LNCAP (cell line): Measurements from ENCODE around the gene TMEM9.

Experiments used
- TF ChIP-seq, protein P1 (sequence below): fragments of 450-650 bp; IDR thresholded peaks from 2 replicates; pipeline ENCODE4 v1.5.1; 2017; ENCODE audit warnings: mild to moderate bottlenecking

Gene TMEM9

DNA sequence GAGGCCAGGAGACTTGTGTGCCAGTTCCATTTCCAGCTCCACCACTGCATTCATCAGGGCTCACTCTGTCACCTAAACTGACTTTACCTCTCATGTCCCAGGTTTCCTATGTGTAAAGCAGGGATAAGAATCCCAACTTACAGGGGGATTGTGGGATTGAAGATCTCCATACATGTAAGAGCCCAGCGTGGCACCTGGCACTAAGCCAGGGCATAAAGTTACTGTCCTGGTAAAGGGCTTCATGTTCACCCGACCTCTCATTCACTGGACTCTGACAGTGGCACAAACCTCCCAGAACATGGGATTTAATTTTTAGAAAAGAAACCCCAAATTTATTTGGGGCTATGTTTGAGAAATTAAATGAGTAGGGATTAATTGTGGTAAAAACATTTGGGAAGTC is 27.5 kb upstream of the TMEM9 start:
- TF ChIP-seq, protein P1, sequence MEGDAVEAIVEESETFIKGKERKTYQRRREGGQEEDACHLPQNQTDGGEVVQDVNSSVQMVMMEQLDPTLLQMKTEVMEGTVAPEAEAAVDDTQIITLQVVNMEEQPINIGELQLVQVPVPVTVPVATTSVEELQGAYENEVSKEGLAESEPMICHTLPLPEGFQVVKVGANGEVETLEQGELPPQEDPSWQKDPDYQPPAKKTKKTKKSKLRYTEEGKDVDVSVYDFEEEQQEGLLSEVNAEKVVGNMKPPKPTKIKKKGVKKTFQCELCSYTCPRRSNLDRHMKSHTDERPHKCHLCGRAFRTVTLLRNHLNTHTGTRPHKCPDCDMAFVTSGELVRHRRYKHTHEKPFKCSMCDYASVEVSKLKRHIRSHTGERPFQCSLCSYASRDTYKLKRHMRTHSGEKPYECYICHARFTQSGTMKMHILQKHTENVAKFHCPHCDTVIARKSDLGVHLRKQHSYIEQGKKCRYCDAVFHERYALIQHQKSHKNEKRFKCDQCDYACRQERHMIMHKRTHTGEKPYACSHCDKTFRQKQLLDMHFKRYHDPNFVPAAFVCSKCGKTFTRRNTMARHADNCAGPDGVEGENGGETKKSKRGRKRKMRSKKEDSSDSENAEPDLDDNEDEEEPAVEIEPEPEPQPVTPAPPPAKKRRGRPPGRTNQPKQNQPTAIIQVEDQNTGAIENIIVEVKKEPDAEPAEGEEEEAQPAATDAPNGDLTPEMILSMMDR: no peak

DNA sequence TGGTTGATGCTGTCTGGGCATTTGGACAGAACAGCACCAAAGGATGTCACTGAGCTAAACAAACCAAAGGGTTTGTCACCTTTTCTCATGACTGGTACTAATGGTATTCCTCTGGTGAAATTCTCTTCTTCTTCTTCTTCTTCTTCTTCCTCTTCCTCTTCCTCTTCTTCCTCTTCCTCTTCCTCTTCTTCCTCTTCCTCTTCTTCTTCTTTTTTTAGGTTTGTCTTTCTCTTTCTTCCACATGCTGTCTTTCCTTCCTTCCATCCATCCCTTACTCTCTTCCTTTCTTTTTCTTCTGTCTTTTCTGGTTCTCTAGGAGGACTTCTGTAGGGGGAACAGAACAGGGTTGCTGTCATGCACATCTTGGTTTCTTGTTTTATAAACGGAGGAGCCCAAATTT is 27.0 kb upstream of the TMEM9 start:
- TF ChIP-seq, protein P1: no peak

DNA sequence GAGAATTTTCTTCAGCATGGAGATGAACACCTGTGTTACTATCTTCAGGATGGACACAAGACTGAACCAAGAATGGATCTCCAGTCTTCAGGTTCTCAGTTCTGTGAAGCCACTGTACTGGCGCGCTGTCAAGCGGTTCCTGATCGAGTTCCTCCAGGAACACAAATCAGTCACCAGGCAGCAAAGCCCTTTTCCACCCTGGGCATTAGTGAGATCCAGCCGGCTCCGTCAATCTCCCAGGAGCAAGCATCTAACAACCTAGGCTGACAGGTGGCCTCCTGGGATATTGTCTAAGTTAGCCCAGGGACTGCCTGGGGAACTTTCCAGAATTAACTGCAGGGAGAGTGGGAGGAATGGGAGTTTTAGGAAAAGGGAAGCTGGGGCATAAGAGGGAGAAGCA is 26.6 kb upstream of the TMEM9 start:
- TF ChIP-seq, protein P1: no peak

DNA sequence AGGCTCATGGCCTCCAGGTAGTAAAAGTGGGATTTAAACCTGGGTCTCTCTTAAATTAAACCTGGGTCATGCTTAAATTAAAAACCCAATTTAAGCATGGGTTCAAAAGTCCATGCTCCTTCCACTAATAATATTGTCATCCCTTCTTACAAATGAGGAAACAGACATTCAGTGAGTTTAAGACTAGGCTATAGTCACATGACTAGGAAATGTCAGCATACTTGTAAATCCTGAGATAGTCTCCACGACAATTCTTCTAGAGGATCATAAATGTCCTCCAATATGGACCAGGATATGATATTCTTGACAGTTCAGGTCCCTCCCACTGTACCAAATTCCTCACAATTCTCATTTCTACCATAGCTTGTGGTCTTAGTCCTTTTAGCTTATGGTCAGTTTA is 25.9 kb upstream of the TMEM9 start:
- TF ChIP-seq, protein P1: no peak

DNA sequence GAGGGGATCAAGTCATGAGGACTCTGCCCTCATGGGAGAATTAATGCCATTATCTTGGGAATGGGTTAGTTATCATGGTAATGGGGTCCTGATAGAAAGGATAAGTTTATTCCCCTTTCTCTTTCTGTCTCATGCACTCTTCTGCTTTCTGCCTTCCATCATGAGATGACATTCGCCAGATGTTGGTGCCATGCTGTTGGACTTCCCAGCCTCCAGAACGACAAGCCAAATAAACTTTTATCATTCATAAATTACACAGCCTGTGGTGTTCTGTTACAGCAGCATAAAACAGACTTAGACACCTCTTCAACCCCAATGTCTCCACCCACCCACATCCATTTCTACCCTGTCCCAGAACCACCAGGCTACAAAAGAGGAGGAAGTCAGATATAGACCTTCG is 24.4 kb upstream of the TMEM9 start:
- TF ChIP-seq, protein P1: no peak

DNA sequence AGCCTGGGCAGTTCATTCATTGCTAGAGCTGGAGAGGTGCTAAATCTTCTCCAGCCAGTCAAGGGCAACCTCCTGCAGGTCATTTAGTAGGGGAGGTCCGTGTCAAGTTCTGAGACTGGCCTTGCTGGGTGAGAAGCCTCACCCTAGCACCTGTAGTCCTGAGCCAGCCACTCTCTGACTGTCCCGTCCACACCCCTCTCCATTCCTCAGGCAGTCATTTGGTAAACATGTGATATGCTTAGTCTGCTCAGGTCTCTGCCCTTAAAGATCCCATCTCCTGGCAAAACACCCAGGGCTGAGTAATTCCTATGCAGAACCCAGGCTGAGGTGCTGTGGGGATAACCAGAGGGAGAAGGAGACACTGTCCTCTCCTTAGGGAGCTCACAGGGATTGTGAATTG is 22.7 kb upstream of the TMEM9 start:
- TF ChIP-seq, protein P1: no peak

DNA sequence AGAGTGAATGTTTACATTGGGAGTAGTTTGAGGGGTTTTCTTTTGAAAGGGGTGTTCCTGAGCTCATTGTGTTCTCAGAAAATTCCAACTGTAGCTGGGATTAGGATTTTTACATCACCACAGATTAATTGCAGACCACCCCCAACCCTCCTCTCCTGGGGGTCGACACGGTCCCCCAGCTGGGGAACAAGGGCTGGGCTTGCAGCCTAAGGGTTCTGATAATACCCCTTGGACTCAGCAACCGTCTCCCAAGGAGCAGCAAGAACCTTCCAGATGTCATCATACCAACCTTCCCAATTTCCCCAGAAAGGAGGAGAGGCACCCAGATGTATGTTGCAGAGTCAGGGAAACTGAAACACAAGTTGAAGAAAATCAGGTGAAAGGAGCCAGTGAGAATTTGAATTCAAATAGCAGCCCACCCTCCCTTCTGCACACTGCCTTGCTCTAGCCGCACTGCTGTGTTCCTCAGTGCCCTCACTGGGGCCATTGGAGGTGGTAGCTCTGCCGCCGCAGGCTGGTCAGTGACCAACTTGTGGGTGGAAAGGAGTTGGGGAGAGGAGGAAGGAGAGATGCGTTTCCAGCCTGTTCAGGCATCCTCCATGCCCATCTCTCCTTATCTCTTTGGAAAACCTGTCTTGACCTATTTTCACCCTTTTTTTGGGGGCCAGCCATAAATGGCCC is 21.7 kb upstream of the TMEM9 start:
- TF ChIP-seq, protein P1: no peak

DNA sequence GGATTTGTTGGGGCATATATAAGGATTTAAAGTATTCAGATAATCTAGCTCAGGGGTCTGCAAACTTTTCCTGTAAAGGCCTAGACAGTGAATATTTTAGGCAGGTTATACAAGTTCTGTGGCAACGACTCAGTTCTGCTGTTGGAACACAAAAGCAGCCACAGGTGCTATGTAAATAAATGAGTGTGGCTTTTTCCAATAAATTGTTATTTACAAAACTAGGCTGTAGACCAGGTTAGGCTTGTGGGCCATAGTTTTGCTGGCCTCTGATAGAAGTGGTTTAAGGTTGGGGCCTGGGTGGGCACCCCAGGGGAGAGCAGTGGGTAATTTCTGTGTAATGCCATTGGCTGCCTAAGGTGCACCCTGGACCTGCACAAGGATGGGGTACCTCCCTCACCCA is 19.5 kb upstream of the TMEM9 start:
- TF ChIP-seq, protein P1: no peak
